G401.6 (cell line): ENCODE results near the gene MYOM1.
"Not testable (repeated sequence)": the region's sequence is repeated elsewhere in the genome, so short reads cannot be mapped to it uniquely, and the experiment has no call there.

Source experiments
- FAIRE-seq: peaks from 2 replicates; lab custom pipeline; 2012; peaks lifted over from hg19 to GRCh38; lab: Jason Lieb, UNC

MYOM1 gene

DNA sequence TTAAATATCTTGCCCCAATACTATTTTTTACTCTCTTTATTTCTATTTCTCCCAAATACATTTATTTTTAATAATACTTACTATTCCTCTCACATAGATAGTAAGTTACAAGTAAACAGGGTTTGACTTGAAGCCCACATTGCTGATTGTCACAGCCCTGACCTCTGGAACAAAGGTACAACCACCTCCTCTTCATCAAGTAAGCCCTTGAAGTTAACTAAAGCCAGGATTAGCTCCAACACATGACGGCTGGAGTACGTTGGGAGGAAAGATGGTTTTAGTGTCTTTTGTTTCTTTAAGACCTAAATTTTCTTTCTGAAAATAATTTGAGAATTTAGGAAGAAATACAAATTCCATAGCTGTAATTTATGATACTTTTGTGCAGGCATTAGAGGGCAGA, 949 bp downstream of the MYOM1 start:
- FAIRE-seq, result no peak

DNA sequence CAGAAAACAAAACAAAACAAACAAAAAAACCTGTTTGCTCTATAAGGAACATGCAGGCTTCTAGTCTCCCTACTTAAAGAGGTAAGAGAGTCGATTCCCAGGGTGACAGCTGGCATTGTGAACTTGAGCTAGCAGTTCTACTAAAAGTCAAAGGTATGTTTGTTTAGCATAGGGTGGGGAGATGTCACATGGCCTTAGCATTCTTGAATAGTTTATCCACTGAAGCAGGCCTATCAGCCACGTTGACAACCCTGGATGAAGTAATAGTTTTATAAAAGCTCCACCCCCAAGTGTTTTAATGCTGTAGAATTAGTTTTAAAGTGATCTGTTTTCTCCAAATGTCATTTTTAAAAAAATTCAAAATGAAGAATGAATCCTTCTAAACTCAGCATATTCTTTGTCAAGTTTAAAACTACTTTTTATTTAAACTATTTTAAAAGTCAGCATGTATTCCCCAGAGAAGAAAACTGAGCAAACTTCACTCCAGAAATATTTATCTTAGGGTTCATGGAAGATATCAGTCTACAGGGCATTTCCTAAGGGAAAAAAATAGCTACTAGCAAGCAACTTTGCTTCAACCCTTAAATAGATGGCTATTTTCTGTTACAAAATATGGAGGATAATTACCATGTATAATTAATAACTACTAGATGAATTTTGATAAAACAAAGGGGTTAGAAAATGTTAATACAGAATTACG, 1.7 kb downstream of the MYOM1 start:
- FAIRE-seq, result no peak

DNA sequence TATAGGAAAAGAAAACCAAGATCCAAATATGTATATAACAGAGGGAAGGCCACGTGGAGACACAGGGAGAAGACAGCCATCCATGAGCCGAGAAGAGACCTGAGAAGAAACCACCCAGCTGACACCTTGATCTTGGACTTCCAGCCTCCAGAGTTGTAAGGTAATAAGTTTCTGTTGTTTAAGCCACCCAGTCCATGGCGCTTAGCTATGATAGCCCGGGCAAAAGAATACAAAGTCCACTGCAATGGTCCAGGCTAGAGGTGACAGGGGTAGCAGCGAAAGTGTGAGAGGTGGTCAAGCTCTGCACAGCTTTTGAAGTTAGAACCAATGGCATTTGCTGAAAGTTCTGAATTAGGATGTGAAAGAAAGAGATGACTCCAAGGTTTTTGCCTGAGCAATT, 2.8 kb downstream of the MYOM1 start:
- FAIRE-seq, result no peak

DNA sequence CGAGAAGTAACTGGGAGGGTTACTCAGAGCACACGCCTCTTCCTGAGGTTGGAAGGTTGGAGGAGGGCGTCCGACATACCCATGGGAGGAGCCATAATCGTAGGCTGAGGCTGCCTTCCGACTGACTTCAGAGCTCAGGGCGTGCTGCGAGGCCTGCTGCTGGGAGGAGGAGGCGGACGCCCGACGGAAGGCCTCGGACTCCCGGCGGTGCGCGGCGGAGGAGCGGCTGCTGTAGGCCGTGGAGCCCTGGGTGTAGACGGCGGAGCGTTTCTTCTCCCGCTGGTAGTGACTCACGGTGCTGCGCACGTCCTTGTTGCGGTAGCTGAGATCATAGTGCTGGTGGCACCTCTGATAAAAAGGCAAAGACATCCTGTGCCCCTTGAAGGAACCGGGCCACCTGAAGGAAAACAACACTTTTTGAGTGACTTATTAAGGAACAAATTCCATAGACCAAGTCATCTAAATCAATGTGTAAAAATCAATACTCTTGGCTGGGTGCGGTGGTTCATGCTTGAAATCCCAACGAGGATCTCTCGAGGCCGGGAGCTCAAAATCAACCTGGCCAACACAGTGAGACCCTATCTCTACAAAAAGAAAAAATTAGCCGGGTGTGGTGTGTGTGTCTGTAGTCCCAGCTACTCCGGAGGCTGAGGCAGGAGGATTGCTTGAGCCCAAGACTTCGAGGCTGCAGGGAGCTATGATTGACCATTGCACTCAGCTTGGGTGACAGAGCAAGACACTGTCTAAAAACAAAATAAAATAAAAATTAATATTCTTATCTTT, 4.7 kb downstream of the MYOM1 start:
- FAIRE-seq, result no peak

DNA sequence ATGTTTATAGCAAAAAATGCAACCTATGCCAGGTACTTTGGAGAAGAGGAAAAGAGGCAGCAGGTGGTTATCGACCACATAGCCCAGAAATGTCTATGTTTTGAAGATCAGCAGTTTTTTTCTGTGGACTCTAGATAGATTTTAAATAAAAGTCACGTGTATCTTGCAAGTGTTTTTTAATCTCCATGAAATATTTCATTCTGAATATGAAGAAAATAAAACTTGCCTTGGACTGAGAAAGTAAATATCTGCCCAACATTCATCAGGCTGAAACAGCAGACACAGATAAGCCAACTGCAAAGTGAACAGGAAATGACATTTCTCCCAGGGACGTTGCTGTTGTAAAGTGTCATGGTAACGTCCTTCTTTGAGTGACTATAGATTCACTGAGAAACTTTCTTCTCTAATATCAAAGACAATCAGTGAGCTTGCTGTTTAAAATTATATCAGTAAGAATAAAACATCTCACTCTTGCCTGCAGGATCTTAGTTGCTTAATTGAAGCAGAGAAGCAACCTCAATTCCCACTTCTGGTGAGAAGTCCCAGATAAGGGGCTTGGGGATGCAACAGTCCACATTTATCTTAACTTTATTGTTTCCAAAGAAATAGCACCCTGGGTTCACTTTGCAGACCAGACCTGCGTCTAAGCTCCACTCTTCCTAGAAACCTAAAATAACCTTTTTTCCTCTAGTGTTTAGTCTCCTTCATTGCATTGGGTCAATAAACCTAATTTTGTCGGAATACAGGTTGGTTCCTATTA, 6.3 kb downstream of the MYOM1 start:
- FAIRE-seq, result no peak

DNA sequence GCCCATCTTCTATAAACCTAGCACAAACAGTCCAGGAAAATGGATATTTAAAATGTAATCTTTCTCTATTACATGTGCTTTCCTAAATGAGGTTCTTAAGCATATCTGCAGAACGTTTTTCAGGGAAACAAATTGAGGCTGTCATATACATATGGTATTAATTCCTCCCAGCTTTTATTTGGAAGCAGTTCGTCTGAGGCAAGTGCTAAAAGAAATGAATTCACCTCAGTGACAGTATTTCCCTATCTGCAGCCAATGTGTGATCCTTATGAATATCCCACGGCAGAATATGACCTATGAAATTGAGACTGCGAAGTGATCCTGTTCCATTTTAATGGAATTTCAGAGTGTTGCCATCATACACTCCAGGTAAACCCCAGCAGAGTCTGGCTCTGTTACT, 7.1 kb downstream of the MYOM1 start:
- no peak for FAIRE-seq

DNA sequence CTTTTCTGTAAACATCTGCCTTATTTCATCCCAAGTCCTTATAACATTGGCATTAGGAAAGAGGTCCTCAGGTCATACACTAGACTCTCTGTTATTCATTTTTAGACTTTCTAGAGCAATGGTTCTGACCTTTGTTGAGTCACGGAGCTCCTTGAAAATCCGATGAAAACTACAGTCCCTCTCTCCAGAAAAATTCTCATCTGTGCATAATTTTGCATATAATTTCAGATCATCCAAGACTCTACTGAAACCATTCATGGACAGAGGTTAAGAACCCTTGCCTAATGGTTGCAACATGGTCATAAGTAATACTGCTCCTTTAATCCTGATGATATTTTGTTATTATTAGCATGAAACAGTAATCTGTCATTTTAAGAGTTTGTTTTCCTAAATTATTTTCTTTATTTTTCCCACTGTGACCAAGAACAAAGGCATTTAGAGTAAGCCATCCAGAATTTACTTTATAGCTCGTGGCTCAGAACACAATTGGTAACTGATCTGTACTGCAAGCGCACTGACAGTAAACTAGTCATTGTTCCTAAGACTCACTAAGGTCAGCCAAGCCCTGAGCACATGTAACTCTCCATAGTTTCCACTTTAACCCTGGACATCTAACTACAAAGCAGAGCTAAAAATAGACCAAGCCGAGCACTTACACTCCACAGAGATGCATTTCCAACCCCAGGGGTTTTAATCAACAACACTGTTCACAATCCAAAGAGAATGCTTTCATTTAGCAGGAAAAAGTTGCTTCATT, 8.4 kb downstream of the MYOM1 start:
- FAIRE-seq, result no peak

DNA sequence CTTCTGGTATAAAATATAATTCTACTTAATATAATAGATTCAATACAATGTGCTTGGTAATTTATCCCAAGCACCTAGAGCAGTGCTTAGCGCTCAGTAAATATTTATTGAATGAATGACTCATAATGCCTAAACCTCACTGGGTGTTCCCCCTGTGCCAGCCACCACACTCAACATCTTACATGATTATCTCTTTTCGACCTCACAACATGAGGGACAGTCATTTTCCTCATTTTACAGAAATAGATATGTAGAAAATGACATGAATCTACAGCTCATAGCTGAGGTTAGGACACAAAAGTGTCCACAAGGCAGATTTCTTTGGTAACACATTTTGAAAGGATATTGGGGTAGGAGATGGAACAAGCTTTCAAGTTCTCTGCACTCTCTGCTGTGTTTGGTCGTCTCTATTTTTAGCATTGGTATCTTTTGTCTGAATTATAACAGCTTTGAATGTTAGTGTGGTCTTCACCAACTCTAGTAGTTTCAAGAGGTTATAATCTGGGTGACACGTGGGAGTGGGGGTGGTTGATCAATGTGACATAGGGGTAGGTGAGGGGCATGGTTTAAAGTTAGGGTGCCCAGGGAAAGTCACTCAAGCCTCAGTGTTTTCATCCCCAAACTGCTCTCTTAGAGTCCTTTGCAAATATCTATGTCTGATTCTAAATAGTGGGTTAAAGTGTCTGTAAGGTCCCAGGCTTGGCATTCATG, 9.8 kb downstream of the MYOM1 start:
- no peak for FAIRE-seq

DNA sequence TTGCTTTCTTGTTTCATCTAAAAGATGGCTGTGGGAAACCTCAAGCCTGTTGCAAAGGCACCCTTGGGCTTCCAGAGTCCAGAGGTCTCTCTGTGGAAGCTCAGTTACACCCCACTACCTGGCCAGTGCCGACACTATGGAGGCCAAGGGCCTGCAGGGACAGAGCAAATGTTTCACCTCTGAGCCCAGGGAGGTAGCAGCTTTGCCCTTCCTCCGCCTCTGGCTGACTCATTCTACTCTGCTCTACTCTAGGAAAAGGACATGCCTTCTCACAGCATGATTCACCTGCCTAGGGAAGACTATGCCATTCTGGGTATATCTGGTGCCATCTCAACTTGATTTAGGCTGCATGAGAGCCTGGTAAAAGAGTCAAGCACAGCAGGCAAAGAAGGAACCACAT, 12.2 kb downstream of the MYOM1 start:
- no peak for FAIRE-seq

DNA sequence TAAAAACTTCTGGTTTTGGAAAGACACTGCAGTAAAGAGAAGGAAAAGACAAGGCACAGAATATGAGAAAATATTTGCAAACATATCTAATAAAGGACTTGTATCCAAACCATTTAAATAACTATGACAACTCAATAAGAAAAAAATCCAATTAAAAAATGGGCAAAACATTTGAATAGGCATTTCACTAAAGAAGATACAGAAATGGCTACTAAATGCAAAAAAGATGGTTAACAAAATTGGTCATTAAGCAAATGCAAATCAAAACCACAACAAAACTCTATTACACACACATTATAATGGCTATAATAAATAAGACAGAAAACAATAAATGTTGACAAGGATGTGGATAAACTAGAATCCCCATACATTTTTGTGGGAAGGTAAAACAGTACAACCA, 14.5 kb downstream of the MYOM1 start:
- peak; percentile 41 for FAIRE-seq

DNA sequence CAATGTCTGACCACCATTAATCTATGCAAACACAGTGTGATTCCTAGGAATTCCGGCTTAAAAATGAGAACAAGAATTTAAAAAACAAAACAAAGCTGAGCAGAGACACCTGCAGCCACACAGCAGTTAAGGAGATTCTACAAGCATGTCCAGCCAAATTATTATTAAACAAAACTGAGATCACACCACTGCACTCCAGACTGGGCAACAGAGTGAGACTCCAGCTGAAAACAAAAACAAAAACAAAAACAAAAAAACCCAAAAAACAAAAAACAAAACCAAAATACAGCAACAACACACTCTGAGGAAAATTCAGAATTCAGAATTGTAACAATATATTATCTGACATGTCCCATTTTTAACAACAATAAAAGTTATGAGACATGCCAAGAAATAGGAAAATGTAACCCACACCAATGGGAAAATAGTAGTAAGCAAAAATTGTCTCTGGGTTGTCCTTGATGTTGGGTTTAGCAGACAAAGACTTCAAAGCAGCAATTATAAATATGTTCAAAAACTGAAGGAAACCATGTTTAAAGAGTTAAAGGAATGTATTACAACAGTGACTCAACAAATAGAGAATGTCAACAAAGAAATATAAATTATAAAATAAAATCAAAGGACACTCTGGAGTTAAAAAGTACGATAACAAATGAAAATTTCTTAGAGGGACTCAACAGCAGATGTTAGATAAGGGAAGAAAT, 19.7 kb downstream of the MYOM1 start:
- FAIRE-seq, result no peak

DNA sequence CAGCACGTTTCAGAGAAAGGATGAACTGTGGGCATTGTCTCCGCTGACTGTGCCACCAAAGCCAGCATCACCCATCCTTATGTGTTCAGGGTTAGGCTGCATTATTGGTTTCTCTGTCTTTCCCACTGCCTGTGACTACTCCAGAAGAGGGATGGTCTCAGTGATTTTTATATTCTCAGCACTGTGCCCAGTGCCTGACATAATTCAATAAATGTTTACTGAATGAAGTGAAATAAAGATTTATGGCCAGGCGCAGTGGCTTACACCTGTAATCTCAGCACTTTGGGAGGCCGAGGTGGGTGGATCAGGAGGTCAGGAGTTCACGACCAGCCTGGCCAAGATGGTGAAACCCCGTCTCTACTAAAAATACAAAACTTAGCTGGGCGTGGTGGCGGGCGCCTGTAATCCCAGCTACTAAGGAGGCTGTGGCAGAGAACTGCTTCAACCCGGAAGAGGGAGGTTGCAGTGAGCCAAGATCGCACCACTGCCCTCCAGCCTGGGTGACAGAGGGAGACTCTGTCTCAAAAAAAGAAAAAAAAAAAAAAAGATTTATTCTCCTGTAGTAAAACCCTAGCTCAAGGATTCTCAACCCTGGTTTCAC, 21.4 kb downstream of the MYOM1 start:
- FAIRE-seq, result not testable (repeated sequence)

DNA sequence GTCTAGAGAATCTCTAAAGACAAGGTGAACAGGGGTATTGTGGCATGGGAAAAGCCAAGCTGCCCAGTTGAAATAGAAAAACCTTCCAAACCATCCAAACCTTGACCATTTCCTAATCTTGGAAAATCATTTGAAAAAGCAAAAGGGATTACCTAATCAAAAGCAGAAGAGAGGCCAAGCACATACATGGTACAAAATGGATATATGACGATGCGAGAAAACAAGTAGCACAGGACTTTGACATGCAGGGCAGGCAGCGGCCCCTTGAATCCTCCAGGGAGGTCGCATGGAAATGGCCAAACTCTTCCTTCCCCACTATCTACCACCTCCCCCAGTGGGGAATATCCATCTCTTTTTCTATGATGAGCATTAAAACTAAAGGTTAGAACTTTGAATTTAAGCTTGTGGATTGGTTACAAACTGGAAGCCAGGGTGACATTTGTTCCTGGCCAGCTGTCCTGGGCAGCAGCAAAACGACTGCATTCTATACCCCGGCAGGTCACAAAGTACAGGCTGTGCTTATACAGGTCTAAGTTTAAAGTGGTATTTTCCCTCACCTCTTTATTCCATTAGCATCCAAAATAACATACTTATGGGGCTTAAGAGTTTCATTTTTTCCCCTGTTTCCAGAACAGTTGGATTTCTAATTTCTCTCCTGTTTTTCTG, 24.7 kb downstream of the MYOM1 start:
- FAIRE-seq, result no peak

DNA sequence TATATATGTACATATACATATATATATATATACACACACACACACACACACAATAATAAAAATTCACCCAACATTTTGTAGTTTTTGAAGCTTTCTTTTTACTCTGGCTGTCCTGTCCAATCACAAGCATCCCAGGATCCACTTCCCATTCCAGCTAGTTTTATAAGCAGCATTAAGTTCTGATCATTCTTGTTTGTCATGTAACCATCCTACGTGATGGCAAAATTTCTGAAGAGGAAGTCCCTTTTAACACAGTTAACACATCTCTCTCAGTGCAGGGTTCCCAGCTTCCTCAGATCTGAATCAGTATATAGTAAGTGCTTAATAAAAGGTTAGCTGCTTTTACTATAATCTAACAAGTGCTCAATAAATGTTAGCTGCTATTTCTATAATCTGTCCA, 26.4 kb downstream of the MYOM1 start:
- FAIRE-seq, result no peak

DNA sequence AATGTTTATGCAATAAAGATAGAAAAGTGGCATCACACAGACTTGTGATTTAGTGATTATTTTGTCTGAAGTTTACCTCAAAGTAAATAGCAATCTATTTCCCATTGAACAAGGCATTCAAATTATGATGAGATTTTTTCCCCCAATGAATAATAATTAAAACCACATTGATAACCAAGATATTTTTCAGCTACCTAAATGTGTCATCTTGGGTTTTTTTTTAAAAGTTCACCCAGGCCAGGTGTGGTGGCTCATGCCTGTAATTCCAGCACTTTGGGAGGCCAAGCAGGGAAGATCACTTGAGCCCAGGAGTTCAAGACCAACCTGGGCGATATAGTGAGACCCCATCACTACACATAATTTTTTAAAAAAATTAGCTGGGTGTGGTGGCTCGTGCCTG, 27.0 kb downstream of the MYOM1 start:
- no peak for FAIRE-seq

DNA sequence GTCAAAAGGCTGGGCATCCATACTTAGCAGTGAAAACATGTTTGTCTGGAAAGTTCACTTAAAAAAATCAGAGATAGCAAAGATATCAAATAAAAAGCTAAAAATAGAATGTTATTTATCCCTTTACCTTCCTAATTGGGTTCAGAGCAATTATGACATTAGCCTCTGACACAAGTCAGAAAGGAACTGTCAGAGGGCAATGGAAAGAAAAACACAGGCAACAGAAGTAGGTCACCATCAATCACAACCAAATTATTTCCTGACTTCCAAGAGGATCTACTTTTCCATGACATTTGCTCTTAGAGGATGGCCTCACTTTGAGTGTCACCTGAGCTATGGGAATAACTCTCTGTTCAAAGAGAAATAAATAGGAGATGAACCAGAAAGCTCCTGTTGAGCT, 27.5 kb downstream of the MYOM1 start:
- FAIRE-seq, result no peak

DNA sequence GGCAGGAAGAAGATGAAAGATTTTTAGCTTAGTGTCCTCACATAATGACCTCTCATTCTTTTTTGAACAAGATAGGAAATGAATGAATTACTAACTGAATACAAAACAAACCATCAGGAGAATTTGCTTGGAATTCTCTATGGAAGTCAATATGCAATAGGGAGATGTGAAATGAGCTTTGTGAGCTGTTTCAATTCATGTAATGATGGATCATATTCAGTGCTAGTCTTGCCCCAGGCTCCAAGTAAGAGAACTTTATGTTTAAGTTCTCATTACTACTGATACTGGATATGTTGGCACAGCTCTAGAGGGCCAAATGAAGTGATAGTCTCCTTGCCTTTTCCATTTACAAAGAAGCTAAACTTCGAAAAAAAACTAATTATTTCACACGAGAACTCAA, 29.2 kb downstream of the MYOM1 start:
- no peak for FAIRE-seq

DNA sequence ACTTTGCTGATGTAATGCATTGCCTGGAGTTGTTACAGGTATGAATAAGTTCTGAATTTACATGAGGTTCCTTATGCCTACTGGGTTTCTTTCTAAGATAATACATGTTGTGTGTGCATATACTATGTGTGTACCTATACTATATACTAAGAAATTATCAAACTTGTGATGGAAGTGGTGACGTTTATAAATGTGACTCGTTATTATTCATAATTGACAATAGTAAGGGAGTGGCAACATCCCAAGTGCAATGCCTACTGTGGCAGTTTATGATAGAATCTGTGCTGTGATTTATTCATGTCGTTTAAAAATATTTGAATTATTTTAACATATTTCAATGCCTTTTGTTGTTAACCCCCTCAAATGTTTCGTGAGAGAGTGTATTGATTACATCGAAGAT, 29.9 kb downstream of the MYOM1 start:
- FAIRE-seq, result no peak

DNA sequence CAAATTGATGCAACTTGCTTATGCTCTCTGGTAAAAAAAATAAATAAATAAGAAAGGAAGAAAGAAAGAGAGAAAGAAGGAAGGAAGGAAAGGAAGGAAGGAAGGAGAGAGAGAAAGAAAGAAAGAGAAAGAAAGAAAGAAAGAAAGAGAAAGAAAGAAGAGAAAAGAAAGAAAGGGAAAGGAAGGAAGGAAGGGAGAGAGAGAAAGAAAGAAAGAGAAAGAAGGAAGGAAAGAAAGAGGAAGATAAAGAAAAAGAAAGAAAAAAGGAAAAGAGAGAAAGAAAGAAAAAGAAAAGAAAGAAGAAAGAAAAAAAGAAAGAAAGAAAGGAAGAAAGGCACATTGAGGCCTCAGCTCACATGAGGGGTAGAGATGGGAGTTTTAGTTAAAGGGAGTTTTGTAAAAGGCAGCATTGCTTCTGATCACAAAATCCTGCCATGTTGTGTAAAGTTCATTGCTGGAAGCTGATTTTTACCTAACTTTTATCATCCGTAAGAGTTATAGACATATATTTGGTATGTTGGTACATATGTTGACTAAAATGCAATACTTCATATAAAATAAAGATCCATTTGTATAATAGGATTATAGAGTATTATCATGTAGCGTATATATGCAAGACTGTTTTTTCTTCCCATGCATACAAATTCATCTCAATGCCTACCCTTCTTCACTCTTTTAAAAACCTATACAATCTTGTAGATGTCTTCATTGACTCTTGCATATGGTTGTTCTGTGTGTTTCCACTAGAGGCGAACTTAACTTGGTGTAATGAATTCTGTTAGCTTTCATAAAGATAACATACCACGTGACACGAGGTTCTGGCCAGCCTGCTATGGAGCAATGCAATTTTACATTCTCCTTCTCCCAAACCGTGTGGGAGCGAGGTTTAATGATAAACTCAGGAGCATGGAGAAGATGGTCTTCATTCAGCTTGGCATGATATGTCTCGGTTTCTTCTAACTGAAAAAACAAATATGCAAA, 32.8 kb downstream of the MYOM1 start:
- FAIRE-seq, result no peak
